ENCODE data around the gene NFATC4. TPM values are rescaled to one million over a fixed set of nuclear protein-coding genes. Genes with fewer than 3 reads are reported as not detected.

The NFATC4 gene
- polyA plus RNA-seq, 3 donors: not detected

- no peak overlapping the region for H3K27ac Mint-ChIP-seq
- no CpG with 5 or more reads among the region's 1 CpG for WGBS (ENCODE audit: insufficient coverage)
These were observed 3.1 kb upstream of the NFATC4 start for GRCh38 chr14:24364841-24365240.

DNA sequence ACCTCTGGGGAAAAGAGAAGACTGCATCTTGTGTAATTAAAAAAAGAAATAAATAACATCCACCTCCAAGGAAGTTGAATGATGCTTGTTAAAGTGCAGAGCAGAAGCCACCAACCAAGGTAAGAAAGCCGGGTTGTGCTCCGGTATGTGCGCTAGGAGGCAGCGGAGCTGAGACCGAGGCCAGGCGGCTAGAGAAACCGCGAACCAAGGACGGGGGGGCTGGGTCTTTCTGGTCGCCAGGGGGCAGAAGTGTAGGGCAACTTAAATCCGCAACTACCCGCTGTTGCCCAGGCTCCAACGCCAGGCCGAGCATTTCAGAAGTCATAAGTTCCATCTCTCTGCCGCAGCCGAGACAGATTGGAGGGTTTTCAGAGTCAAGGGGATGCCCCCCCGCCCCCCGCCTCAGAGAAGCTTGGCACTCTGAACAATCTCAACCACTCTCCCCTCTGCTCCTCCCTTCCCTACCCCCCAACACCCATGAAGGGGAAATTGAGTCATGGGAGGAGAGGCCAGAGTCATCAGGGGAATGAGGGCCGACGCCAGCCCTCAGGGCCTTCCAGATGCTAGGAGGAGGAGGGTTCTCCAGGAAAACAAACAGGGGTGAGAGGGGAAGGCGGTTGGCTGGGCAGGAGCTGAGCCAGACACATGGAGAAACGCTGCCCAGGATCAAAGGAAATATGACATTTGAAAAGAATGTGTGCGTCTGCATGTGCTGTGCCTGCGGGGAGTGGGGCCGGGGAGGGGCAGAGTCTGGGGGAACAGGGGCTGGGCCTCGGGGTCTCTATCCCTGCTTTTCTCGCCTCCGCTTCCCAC is 2.2 kb upstream of the NFATC4 start:
- peak overlapping the region; percentile 71 to 89 for H3K4me3 Mint-ChIP-seq
- peaks cover 3 to 21% of the 10 kb centered on the region in 2 donors for H3K36me3 Mint-ChIP-seq
- WGBS (ENCODE audit: insufficient coverage): 10% methylated on average over 17 of the region's 28 CpGs
- peaks cover 36% of the 10 kb centered on the region for H3K4me1 Mint-ChIP-seq
- H3K27me3 Mint-ChIP-seq (ENCODE audit: low read depth in 3 of 3): peaks cover 47 to 60% (median 52%) of the 10 kb centered on the region in 3 donors
- Histone ChIP-seq H4K20me1 (ENCODE audit: insufficient read depth, low read length) (no peaks in the 10 kb centered on the region), H3K27ac (ENCODE audit: low read depth in 1 of 2, low read length in 2 of 2) (no peak overlapping the region), H2AFZ (ENCODE audit: insufficient read depth, low read depth, low read length, poor library complexity, severe bottlenecking) (no peak overlapping the region), H3K9me3 (replicated peaks in 1 of 2; ENCODE audit: control insufficient read depth in 1 of 2, insufficient read depth in 1 of 2, low read length in 2 of 2) (peaks cover 0 to 18% of the 10 kb centered on the region in 2 donors), H3K36me3 (replicated peaks in 1 of 2; ENCODE audit: control insufficient read depth in 1 of 2, insufficient read depth in 2 of 2, low read length in 2 of 2) (no peaks in the 10 kb centered on the region), H3K4me1 (ENCODE audit: control insufficient read depth in 1 of 2, insufficient read depth in 2 of 2, low read length in 2 of 2) (peaks cover 29 to 32% of the 10 kb centered on the region in 2 donors), H3K4me3 (replicated peaks in 1 of 3; ENCODE audit: low read depth in 2 of 3, low read length in 3 of 3) (peak overlapping the region in 1 of 3 experiments; percentile 65), H3K79me2 (ENCODE audit: insufficient read depth, low read length) (no peaks in the 10 kb centered on the region), H3K9ac (ENCODE audit: insufficient read depth, low read length, poor library complexity, severe bottlenecking) (no peak overlapping the region), H3K27me3 (ENCODE audit: control insufficient read depth in 2 of 2, insufficient read depth in 2 of 2, low read length in 2 of 2) (peaks cover 41 to 54% of the 10 kb centered on the region in 2 donors), H3K4me2 (replicated peaks; ENCODE audit: extremely low read depth, low read length, poor library complexity, severe bottlenecking) (peak overlapping the region; percentile 70)
- H3K9me3 Mint-ChIP-seq: peaks cover 0 to 22% (median 10%) of the 10 kb centered on the region in 7 donors
- TF ChIP-seq CTCF (IDR thresholded peaks at IDR 0.05): peak; percentile 76
- intact Hi-C loops (cut with micrococcal nuclease): no loop called here
- peak; percentile 59 to 75 (median 72) for DNase-seq
- H3K27ac Mint-ChIP-seq: peak overlapping the region in 1 of 7 donors; percentile 36

More at GRCh38 chr14:24364841-24365240, 3.1 kb upstream of the NFATC4 start:
- peaks cover 43 to 52% (median 50%) of the 10 kb centered on the region in 3 donors for H3K27me3 Mint-ChIP-seq (ENCODE audit: low read depth in 3 of 3)
- no peak for DNase-seq
- H3K4me3 ChIP-seq (replicated peaks in 1 of 3; ENCODE audit: low read depth in 2 of 3, low read length in 3 of 3): no peak overlapping the region
- H2AFZ ChIP-seq (ENCODE audit: insufficient read depth, low read depth, low read length, poor library complexity, severe bottlenecking): no peak overlapping the region
- no peak overlapping the region for H3K4me2 ChIP-seq (replicated peaks; ENCODE audit: extremely low read depth, low read length, poor library complexity, severe bottlenecking)
- H3K36me3 Mint-ChIP-seq: peaks cover 3 to 21% of the 10 kb centered on the region in 2 donors
- H3K36me3 ChIP-seq (replicated peaks in 1 of 2; ENCODE audit: control insufficient read depth in 1 of 2, insufficient read depth in 2 of 2, low read length in 2 of 2): no peaks in the 10 kb centered on the region
- H3K27ac ChIP-seq (ENCODE audit: low read depth in 1 of 2, low read length in 2 of 2): no peak overlapping the region
- H3K79me2 ChIP-seq (ENCODE audit: insufficient read depth, low read length): no peaks in the 10 kb centered on the region
- H3K9ac ChIP-seq (ENCODE audit: insufficient read depth, low read length, poor library complexity, severe bottlenecking): no peak overlapping the region
- H3K27me3 ChIP-seq (ENCODE audit: control insufficient read depth in 2 of 2, insufficient read depth in 2 of 2, low read length in 2 of 2): peaks cover 41 to 50% of the 10 kb centered on the region in 2 donors
- peaks cover 36% of the 10 kb centered on the region for H3K4me1 Mint-ChIP-seq
- no peak for TF ChIP-seq CTCF (IDR thresholded peaks at IDR 0.05)
- H3K9me3 Mint-ChIP-seq: peaks cover 0 to 22% (median 10%) of the 10 kb centered on the region in 7 donors
- intact Hi-C loops (cut with micrococcal nuclease): no loop called here
- peaks cover 0 to 18% of the 10 kb centered on the region in 2 donors for H3K9me3 ChIP-seq (replicated peaks in 1 of 2; ENCODE audit: control insufficient read depth in 1 of 2, insufficient read depth in 1 of 2, low read length in 2 of 2)
- H3K4me3 Mint-ChIP-seq: peak overlapping the region in 1 of 2 donors; percentile 89
- H4K20me1 ChIP-seq (ENCODE audit: insufficient read depth, low read length): no peaks in the 10 kb centered on the region
- peaks cover 29 to 32% of the 10 kb centered on the region in 2 donors for H3K4me1 ChIP-seq (ENCODE audit: control insufficient read depth in 1 of 2, insufficient read depth in 2 of 2, low read length in 2 of 2)

All from CD14-positive monocyte (primary cell).